ENCODE measurements around the gene THEMIS2.
"Not testable (repeated sequence)": the region's sequence is repeated elsewhere in the genome, so short reads cannot be mapped to it uniquely, and the experiment has no call there.

Gene THEMIS2

GRCh38 chr1:27872059-27872801 is at the start of gene THEMIS2:
THEMIS2 (plus strand) TSS chr1:27872544; CDS start chr1:27872572, 28 bp downstream.
- DNase-seq = no peak

GRCh38 chr1:27823784-27824183 is 48.6 kb upstream of the THEMIS2 start:
- no peak for DNase-seq

- DNase-seq = no peak
These were observed 47.9 kb upstream of the THEMIS2 start for GRCh38 chr1:27824411-27824810.

GRCh38 chr1:27829339-27829960 is 42.9 kb upstream of the THEMIS2 start:
- not testable (repeated sequence) for DNase-seq

GRCh38 chr1:27830621-27831440 is 41.5 kb upstream of the THEMIS2 start, which contains the start of gene PPP1R8:
PPP1R8 (plus strand) TSS chr1:27830782; CDS start chr1:27830836, 54 bp downstream.
- DNase-seq = peak; percentile 34 to 92

- no peak for DNase-seq
These were observed 40.6 kb upstream of the THEMIS2 start for GRCh38 chr1:27831568-27832410.

- no peak for DNase-seq
These were observed 39.6 kb upstream of the THEMIS2 start for GRCh38 chr1:27832762-27833161.

GRCh38 chr1:27833470-27833869 is 38.9 kb upstream of the THEMIS2 start:
- no peak for DNase-seq

- DNase-seq = no peak
These were observed 37.3 kb upstream of the THEMIS2 start for GRCh38 chr1:27835046-27835445.

- no peak for DNase-seq
These were observed 36.8 kb upstream of the THEMIS2 start for GRCh38 chr1:27835501-27835900.

GRCh38 chr1:27849951-27850350 is 22.4 kb upstream of the THEMIS2 start:
- DNase-seq = no peak

GRCh38 chr1:27855085-27855484 is 17.3 kb upstream of the THEMIS2 start:
- no peak for DNase-seq

- no peak for DNase-seq
These were observed 15.6 kb upstream of the THEMIS2 start for GRCh38 chr1:27856561-27857343.

- DNase-seq = not testable (repeated sequence)
These were observed 14.8 kb upstream of the THEMIS2 start for GRCh38 chr1:27857552-27857951.

- DNase-seq = no peak
These were observed 14.0 kb upstream of the THEMIS2 start for GRCh38 chr1:27858072-27858948.

- no peak for DNase-seq
These were observed 13.3 kb upstream of the THEMIS2 start for GRCh38 chr1:27858949-27859576.

- no peak for DNase-seq
These were observed 10.9 kb upstream of the THEMIS2 start for GRCh38 chr1:27861436-27861835.

GRCh38 chr1:27862004-27862403 is 10.3 kb upstream of the THEMIS2 start:
- DNase-seq = no peak

GRCh38 chr1:27862671-27863537 is 9.4 kb upstream of the THEMIS2 start:
- DNase-seq = no peak

Data from cerebellar nuclear complex (tissue), 1 donor.